GM12801 (cell line): ENCODE measurements around the gene GNL3.

ENCODE experiments used
- TF ChIP-seq, protein P1 (sequence below): IDR thresholded peaks from one replicate; pipeline ENCODE4 v1.5.1; 2011; ENCODE audit warnings: control low read depth; ENCODE audit not compliant: insufficient read length; ENCODE audit errors: extremely low read depth

The GNL3 gene, protein sequence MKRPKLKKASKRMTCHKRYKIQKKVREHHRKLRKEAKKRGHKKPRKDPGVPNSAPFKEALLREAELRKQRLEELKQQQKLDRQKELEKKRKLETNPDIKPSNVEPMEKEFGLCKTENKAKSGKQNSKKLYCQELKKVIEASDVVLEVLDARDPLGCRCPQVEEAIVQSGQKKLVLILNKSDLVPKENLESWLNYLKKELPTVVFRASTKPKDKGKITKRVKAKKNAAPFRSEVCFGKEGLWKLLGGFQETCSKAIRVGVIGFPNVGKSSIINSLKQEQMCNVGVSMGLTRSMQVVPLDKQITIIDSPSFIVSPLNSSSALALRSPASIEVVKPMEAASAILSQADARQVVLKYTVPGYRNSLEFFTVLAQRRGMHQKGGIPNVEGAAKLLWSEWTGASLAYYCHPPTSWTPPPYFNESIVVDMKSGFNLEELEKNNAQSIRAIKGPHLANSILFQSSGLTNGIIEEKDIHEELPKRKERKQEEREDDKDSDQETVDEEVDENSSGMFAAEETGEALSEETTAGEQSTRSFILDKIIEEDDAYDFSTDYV

GRCh38 chr3:52685709-52686691 lies at the start of gene GNL3, which contains the start of gene PBRM1:
Gene GNL3, plus strand, starts transcription at chr3:52686032. Its CDS starts 61 bp downstream, at chr3:52686093.
Gene PBRM1, minus strand, starts transcription at chr3:52685913.
- TF ChIP-seq, protein P1, sequence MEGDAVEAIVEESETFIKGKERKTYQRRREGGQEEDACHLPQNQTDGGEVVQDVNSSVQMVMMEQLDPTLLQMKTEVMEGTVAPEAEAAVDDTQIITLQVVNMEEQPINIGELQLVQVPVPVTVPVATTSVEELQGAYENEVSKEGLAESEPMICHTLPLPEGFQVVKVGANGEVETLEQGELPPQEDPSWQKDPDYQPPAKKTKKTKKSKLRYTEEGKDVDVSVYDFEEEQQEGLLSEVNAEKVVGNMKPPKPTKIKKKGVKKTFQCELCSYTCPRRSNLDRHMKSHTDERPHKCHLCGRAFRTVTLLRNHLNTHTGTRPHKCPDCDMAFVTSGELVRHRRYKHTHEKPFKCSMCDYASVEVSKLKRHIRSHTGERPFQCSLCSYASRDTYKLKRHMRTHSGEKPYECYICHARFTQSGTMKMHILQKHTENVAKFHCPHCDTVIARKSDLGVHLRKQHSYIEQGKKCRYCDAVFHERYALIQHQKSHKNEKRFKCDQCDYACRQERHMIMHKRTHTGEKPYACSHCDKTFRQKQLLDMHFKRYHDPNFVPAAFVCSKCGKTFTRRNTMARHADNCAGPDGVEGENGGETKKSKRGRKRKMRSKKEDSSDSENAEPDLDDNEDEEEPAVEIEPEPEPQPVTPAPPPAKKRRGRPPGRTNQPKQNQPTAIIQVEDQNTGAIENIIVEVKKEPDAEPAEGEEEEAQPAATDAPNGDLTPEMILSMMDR = no peak

DNA sequence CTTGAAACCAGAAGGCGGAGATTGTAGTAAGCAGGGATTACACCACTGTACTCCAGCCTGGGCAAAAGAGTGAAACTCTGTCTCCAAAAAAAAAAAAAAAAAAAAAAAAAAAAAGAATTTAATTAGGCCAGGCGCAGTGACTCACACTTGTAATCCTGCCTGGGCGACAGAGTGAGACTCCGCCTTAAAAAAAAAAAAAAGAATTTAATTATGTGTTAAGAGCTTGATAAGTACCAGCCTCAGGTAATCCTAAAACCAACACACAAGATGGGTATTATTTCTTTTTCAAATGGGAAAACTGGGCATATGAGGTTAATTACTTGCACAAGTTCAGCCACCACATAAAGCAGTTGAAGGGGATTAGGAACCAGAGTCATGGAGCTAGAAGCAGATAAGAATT lies 49.2 kb upstream of the GNL3 start:
- TF ChIP-seq, protein P1 = no peak

GRCh38 chr3:52645549-52645948 lies 40.3 kb upstream of the GNL3 start:
- TF ChIP-seq, protein P1 = no peak

DNA sequence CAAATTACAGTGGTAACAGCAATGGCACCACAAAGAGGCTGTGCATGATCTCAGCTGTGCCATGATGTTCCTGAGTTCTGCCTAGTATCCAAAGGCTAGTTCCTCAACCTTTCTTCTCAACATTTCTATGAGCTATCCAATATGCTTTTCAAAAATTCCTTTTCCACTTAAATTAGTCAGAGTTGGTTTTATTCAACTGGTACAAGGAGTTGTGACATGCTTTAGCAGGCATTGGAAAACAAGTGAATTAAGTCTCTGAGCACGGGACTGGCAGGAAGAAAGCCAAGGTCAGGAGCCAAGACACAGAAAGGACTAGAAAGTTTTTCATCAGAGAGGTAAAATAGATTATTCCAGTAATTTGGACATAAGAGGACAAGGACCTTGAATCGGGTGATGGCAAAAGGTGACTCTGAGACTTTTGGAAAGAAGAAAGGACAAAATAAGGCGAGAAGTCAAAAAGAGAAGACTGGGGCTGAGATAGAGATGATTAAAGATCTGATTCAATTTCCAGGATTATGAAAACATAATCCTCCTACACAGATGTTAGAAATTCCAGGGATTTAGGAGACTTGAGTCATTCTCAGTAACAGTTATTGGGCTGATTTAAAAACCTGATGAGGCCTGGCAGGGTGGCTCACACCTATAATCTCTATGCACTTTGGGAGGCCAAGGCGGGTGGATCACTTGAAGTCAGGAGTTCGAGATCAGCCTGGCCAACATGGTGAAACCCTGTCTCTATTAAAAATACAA lies 36.2 kb upstream of the GNL3 start:
- TF ChIP-seq, protein P1 = no peak

DNA sequence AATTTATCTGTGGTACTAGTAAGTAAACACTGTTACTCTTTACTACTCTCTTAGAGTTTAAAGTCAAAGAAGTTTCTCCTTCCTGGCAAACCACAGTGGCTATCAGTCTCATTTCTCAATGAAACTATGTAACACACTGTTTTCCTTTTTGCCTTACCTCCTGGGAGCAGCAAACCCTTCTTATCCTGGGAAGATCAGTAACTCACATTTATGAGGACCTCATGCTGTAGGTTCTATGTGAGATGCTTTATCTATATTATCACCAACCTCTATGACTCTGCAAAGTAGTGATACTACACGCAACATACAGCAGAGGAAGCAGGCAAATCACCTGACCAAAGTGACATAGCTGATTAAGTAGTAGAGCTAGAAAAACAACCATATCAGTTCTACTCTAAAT lies 35.4 kb upstream of the GNL3 start:
- TF ChIP-seq, protein P1 = no peak

DNA sequence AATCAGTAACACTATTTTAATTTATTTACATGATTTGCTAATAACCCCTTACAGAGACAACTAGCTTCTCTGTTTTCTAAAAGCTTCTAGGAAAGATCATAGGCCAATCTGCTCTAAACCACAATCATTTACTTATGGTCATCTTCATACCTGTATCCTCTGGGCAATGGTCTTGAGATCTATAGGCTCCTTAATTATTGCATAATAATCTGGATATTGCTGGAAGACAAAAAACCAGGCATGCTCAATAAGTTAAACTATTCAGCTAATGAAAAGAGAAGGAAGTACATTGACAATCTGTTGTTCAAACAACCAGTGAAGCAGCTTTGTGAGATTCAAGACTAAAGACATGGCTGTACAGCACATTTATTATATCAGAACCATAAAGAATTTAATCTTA lies 34.2 kb upstream of the GNL3 start:
- TF ChIP-seq, protein P1 = no peak
